GM12864 (cell line): ENCODE measurements around the gene ZSWIM6.

Experiments used
- DNase-seq: peaks from one replicate; pipeline ENCODE4 v3.0.0-alpha.2; 2011; ENCODE audit warnings: low read depth
- H3K4me3 ChIP-seq: 2 replicates; pipeline ENCODE4 v1.5.1; 2011; ENCODE audit warnings: mild to moderate bottlenecking, low read depth, low read length, control low read depth
- TF ChIP-seq, protein P1 (sequence below): IDR thresholded peaks from 2 replicates; pipeline ENCODE4 v1.5.1; 2011; ENCODE audit warnings: low read depth, mild to moderate bottlenecking, moderate library complexity, low read length, control low read depth, inconsistent platforms; ENCODE audit errors: missing control alignments

Gene ZSWIM6

GRCh38 chr5:61357745-61358144, 25.7 kb downstream of the ZSWIM6 start:
- TF ChIP-seq, protein P1, sequence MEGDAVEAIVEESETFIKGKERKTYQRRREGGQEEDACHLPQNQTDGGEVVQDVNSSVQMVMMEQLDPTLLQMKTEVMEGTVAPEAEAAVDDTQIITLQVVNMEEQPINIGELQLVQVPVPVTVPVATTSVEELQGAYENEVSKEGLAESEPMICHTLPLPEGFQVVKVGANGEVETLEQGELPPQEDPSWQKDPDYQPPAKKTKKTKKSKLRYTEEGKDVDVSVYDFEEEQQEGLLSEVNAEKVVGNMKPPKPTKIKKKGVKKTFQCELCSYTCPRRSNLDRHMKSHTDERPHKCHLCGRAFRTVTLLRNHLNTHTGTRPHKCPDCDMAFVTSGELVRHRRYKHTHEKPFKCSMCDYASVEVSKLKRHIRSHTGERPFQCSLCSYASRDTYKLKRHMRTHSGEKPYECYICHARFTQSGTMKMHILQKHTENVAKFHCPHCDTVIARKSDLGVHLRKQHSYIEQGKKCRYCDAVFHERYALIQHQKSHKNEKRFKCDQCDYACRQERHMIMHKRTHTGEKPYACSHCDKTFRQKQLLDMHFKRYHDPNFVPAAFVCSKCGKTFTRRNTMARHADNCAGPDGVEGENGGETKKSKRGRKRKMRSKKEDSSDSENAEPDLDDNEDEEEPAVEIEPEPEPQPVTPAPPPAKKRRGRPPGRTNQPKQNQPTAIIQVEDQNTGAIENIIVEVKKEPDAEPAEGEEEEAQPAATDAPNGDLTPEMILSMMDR, result peak; percentile 50
- no peak overlapping the region for H3K4me3 ChIP-seq
- no peak for DNase-seq

DNA sequence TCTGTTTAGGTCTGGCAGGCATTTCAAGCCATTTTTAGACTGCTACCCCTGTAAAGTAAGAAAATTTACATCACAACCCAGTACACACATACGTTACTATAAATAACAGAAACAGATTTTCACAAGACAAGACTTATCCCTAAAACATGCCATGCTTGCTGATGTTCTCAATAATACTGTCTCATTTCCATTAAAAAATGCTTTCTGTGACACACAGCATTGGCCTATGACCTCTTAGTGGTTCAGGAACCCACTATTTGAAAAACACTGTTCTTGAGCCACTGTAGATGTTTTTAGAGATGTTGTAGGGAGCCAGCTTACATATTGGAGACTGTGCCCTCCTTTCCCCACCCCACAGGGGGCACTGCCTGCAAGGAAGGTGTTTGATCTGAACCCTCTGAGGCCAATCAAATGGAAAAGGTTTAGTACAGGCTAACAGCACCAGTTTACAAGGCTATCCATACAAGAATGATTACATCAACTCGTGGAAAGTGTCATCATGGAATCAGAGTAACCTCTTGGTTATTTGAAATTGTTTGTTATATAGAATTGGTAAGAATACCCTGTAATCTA, 30.8 kb downstream of the ZSWIM6 start:
- DNase-seq, result no peak
- TF ChIP-seq, protein P1, result peak; percentile 11
- H3K4me3 ChIP-seq, result no peak overlapping the region

DNA sequence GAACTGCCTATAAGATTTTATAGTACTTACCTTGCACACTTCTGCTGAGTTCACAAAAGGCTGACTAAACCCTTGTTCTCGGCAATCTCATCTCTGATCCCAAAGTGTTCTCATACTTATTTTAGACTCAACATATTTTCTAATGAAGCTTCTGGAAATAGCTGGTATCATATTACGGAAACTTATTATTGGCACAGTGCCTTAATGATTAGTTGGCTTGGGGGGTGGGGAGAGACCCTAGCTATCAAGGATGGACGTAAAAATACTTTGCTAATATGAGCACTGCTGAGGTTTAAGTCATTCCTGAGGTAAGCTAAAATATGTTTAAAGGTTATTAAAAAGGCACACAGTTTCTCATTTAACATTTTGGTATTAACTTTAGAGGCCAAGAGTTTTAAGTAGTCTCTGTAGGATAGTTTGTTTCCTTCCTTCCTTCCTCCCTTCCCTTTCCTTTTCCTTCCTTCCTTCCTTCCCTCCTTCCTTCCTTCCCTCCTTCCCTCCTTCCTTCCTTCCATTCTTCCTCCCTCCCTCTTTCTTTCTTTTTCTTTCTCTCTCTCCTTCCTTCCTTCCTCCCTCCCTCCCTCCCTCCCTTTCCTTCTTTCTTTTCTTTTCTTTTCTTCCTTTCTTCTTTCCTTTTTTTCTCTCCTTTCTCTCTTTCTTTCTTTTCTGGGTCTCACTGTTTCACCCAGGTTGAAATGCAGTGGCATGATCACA, 31.5 kb downstream of the ZSWIM6 start:
- TF ChIP-seq, protein P1, result no peak
- no peak overlapping the region for H3K4me3 ChIP-seq
- DNase-seq, result no peak

DNA sequence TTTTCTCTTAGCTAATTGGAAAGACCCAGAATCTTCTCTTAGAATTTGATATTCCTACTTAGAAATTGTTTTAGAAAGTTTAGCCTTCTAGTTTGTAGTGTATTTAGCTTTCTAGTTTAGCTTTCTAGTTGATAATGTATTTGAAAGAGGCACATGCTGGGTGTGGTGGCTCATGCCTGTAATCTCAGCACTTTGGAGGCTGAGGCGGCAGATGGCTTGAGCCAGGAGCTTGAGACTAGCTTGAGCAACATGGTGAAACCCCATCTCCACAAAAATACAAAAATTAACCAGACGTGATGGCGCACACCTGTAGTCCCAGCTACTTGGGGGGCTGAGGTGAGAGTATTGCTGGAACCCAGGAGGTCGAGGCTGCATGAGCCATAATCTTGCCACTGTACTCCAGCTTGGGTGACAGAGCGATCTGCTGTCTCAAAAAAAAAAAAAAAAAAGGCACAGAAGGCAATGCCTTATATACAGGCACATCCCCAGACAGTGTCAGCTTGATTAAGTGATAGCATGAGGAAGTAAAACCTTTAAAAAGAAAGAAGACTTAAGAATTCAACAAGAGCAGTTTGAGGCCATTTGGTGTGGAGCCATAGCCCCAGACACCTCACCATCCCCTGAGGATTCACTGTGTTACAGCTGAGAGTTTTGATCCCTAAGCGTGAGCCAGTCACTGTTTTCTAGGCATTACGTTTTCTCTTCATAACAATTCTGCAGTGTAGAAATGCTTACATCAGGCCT, 34.6 kb downstream of the ZSWIM6 start:
- TF ChIP-seq, protein P1, result no peak
- DNase-seq, result no peak
- H3K4me3 ChIP-seq, result no peak overlapping the region

- TF ChIP-seq, protein P1, result no peak
- H3K4me3 ChIP-seq, result no peak overlapping the region
- no peak for DNase-seq
Measured at GRCh38 chr5:61370506-61370905, 38.4 kb downstream of the ZSWIM6 start.

- no peak for DNase-seq
- TF ChIP-seq, protein P1, result no peak
- no peak overlapping the region for H3K4me3 ChIP-seq
Measured at GRCh38 chr5:61371474-61371873, 39.4 kb downstream of the ZSWIM6 start.
